Dendritic cell treated with granulocyte-macrophage colony-stimulating factor and Interleukin-4, amounts not matched to agents 40 ng/mL and 50 ng/mL, for 4 days (primary cell): Measurements from ENCODE around the gene SCAPER.
"Not testable (repeated sequence)": the region's sequence is repeated elsewhere in the genome, so short reads cannot be mapped to it uniquely, and the experiment has no call there.

Experiments used
- H3K27ac Mint-ChIP-seq: one replicate; pipeline ENCODE4 v1.8.0; 2022; ENCODE audit warnings: mild to moderate bottlenecking, mixed read lengths
- H3K27me3 Mint-ChIP-seq: one replicate; pipeline ENCODE4 v1.8.0; 2022; ENCODE audit warnings: mild to moderate bottlenecking, mixed read lengths
- H3K36me3 Mint-ChIP-seq: one replicate; pipeline ENCODE4 v1.8.0; 2022; ENCODE audit warnings: low read depth, mixed read lengths
- H3K4me1 Mint-ChIP-seq: one replicate; pipeline ENCODE4 v1.8.0; 2022; ENCODE audit warnings: low read depth, mixed read lengths
- H3K4me3 Mint-ChIP-seq: one replicate; pipeline ENCODE4 v1.8.0; 2022; ENCODE audit warnings: mild to moderate bottlenecking, moderate library complexity, mixed read lengths
- H3K9me3 Mint-ChIP-seq: one replicate; pipeline ENCODE4 v1.8.0; 2022; ENCODE audit warnings: mixed read lengths
- intact Hi-C: fragments of 100-400 bp; cut with micrococcal nuclease; formaldehyde crosslinking; loops from one replicate; pipeline ENCODE4 v1.15.0; 2022

SCAPER gene

GRCh38 chr15:76311100-76311953 lies 593.8 kb downstream of the SCAPER start, which contains the start of gene ETFA:
ETFA (minus strand) TSS chr15:76311469; CDS start chr15:76311388, 81 bp downstream.
- Mint-ChIP-seq H3K4me3 (peak within 1 kb of the TSS; percentile 78), H3K27ac (peak within 1 kb of the TSS; percentile 86), H3K27me3 (peaks cover 13% of the 10 kb centered on the region), H3K36me3 (peaks cover 12% of the 10 kb centered on the region), H3K9me3 (no peaks in the 10 kb centered on the region), H3K4me1 (peaks cover 26% of the 10 kb centered on the region)
- intact Hi-C loops, result loop anchor here (5.0 kb wide), 1 partner anchor 36 kb away; no protein-coding TSS in a partner anchor

DNA sequence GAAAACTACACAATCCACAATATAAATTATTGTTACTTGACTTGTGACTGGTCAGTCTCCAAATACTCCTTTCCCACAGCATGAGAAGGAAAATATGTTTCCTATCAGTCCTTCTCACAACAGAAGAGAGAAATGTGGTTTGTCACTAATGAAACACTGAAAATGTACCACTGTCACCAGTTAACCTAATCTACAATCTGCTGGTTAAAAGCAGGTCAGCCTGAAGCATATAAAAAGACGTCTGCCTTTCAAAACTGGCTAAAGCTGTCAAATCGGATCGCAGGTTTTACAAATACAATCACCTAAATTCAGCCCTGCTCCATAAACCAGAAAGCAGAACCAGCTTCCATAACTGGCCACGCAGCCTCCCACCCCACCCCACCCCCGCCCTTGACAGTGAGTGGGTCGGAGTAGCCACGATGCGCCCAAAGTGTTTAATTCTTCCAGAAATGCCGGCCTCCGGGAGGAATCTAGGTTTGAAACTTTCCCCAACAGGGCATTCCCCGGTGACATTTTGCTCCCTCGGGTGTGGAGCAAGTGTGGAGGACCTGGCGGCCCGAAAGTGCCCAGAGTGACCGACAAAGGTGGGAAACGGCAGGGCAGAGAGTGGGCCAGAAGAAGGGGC lies 594.6 kb downstream of the SCAPER start:
- Mint-ChIP-seq H3K9me3 (no peaks in the 10 kb centered on the region), H3K4me3 (peak overlapping the region; percentile 78), H3K27ac (peak overlapping the region; percentile 86), H3K4me1 (peaks cover 30% of the 10 kb centered on the region), H3K36me3 (peaks cover 12% of the 10 kb centered on the region), H3K27me3 (peaks cover 13% of the 10 kb centered on the region)
- intact Hi-C loops, result loop anchor here (5.0 kb wide), 1 partner anchor 37 kb away; no protein-coding TSS in a partner anchor

DNA sequence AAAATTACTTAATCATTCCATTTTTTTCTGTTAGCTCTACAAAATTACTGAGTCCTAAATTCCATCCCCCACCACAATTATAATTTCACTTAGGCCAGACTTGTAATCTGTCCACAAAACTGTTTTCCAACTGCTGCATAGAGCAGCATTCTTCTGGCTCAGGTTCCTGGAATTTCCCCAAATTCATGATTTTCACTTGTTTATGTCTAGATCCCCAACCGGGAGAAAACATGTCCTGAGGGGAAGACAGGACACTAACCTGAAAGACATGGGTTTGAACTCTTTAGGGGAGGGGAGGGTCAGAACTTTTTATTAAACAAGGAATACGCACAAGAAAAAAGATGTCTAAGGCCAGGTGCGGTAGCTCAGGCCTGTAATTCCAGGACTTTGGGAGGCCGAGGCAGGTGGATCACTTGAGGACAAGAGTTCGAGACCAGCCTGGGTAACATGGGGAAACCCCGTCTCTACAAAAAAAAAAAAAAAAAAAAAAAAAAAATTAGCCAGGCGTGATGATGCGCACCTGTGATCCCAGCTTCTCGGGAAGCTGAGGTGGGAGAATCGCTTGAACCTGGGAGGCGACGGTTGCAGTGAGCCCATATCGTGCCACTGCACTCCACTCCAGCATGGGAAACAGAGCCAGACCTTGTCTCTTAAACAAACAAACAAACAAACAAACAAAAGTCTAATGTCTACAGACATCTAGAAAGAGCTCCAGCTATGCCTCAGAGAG lies 595.4 kb downstream of the SCAPER start:
- intact Hi-C loops, result loop anchor here (5.0 kb wide), 1 partner anchor 38 kb away; no protein-coding TSS in a partner anchor
- Mint-ChIP-seq H3K4me3 (peak overlapping the region; percentile 78), H3K4me1 (peaks cover 32% of the 10 kb centered on the region), H3K27ac (no peak overlapping the region), H3K36me3 (peaks cover 12% of the 10 kb centered on the region), H3K9me3 (no peaks in the 10 kb centered on the region), H3K27me3 (peaks cover 8% of the 10 kb centered on the region)

DNA sequence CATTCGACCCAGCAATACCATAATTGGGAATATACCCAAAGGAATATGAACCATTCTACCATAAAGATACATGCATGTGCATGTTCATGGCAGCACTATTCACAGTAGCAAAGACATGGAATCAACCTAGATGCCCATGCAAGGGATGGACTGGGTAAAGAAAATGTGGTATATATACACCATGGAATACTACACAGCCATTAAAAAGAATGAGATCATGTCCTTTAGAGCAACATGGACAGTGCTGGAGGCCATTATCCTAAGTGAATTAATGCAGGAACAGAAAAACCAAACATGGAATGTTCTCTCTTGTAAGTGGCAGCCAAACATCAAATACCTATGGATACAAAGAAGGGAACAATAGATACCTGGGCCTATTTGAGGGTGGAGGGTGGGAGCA lies 601.2 kb downstream of the SCAPER start:
- H3K36me3 Mint-ChIP-seq, result peaks cover 3% of the 10 kb centered on the region
- no peak overlapping the region for H3K4me3 Mint-ChIP-seq
- no peak overlapping the region for H3K27ac Mint-ChIP-seq
- no peaks in the 10 kb centered on the region for H3K27me3 Mint-ChIP-seq
- intact Hi-C loops, result no loop called here
- H3K4me1 Mint-ChIP-seq, result peaks cover 13% of the 10 kb centered on the region
- no peaks in the 10 kb centered on the region for H3K9me3 Mint-ChIP-seq

- intact Hi-C loops, result no loop called here
- Mint-ChIP-seq H3K27me3 (no peaks in the 10 kb centered on the region), H3K9me3 (no peaks in the 10 kb centered on the region), H3K27ac (no peak overlapping the region), H3K36me3 (no peaks in the 10 kb centered on the region), H3K4me3 (no peak overlapping the region), H3K4me1 (peaks cover 16% of the 10 kb centered on the region)
Measured at GRCh38 chr15:76299786-76300185, 605.4 kb downstream of the SCAPER start.

DNA sequence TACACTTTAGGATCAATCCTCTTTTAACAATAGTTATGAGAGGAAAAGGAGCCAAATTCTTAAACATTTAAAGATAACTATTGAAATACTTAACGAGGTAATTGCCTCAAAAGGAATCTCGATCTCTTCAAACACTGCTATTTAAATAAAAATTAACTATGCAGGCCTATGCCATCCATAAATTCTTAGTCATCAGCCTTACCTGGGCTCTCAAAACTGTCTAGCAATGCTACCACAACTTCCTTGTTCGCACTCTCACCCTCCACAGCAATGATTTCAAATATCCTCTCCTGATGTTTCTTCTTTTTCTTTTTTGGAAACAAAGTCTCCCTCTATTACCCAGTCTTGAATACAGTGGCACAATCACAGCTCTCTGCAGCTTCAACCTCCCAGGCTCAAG lies 606.2 kb downstream of the SCAPER start:
- Mint-ChIP-seq H3K36me3 (no peaks in the 10 kb centered on the region), H3K27me3 (no peaks in the 10 kb centered on the region), H3K27ac (no peak overlapping the region), H3K4me1 (peaks cover 18% of the 10 kb centered on the region), H3K9me3 (no peaks in the 10 kb centered on the region), H3K4me3 (no peak overlapping the region)
- intact Hi-C loops, result no loop called here

- H3K4me1 Mint-ChIP-seq, result peaks cover 23% of the 10 kb centered on the region
- intact Hi-C loops, H3K27me3 Mint-ChIP-seq, H3K9me3 Mint-ChIP-seq, H3K4me3 Mint-ChIP-seq, H3K27ac Mint-ChIP-seq, H3K36me3 Mint-ChIP-seq: not testable (repeated sequence)
Measured at GRCh38 chr15:76297951-76298350, 607.2 kb downstream of the SCAPER start.
